K562 (cell line): Measurements from ENCODE around the gene KLHL6. TPM values are rescaled to one million over a fixed set of nuclear protein-coding genes. Genes with fewer than 3 reads are reported as not detected.

Experiments used
- ATAC-seq: fragments of 200-7000 bp; cut with Tn5 transposase; 3 replicates; pipeline ENCODE4 v1.9.1; 2020; ENCODE audit warnings: moderate library complexity
- BruUV-seq: library from RNA; stranded (reverse); fragments of 400-500 nt; replicated peaks from 2 replicates; lab custom pipeline; 2021; lab: Mats Ljungman, UMichigan
- CTCF ChIA-PET: fragments of 300-600 bp; formaldehyde crosslinking; extraction: SDS; loops from one replicate; lab custom pipeline; 2021; ENCODE audit warnings: low intra/inter-chr PET ratio; lab: Yijun Ruan, JAX
- POLR2A ChIA-PET: fragments of 300-600, 350-650 bp; sonication (Branson Sonifier 250); formaldehyde crosslinking; extraction: SDS; loops from one replicate; lab custom pipeline; 2021; ENCODE audit warnings: antibody characterized with exemption, inconsistent platforms; lab: Yijun Ruan, JAX
- DNase-seq, 4 experiments: peaks; one replicate each; pipeline versions ENCODE4 v3.0.0 to v3.0.0-alpha.2; 2011 to 2018; ENCODE audit warnings: low spot score in 3 of 4, mixed read lengths in 3 of 4; ENCODE audit errors: extremely low read depth in 1 of 4
- FAIRE-seq: peaks from 2 replicates; lab custom pipeline; 2011; peaks lifted over from hg19 to GRCh38; lab: Jason Lieb, UNC
- H2AFZ ChIP-seq: 2 replicates; pipeline ENCODE4 v1.6.0; 2011; ENCODE audit warnings: low read depth, low read length, control low read depth, inconsistent platforms
- H3K27ac ChIP-seq: fragments of 200-600 bp; 3 replicates; pipeline ENCODE4 v1.8.0; 2011; ENCODE audit warnings: low read depth, mild to moderate bottlenecking, control low read depth, inconsistent platforms, low read length, moderate library complexity, mixed read lengths; ENCODE audit errors: extremely low read depth
- H3K27me3 ChIP-seq, 2 experiments: fragments of 300-600 bp in 1 of 2; 2 replicates in 1 of 2; 3 replicates in 1 of 2; pipeline versions ENCODE4 v1.6.0 to v1.8.0; 2011; ENCODE audit warnings: inconsistent platforms in 2 of 2, low read length in 2 of 2, mild to moderate bottlenecking in 1 of 2, mixed read lengths in 1 of 2, moderate library complexity in 1 of 2; ENCODE audit not compliant: control insufficient read depth in 2 of 2, insufficient read depth in 2 of 2
- H3K36me3 ChIP-seq: fragments of 300-600 bp; 3 replicates; pipeline ENCODE4 v1.8.0; 2011; ENCODE audit warnings: mild to moderate bottlenecking, low read length, inconsistent platforms; ENCODE audit not compliant: control insufficient read depth, insufficient read depth
- H3K4me1 ChIP-seq, 2 experiments: fragments of 200-600 bp in 1 of 2; replicated peaks in 1 of 2; 2 replicates in 1 of 2; 3 replicates in 1 of 2; pipeline versions ENCODE4 v1.5.1 to v1.8.0; 2011; ENCODE audit warnings: inconsistent platforms in 2 of 2, low read length in 2 of 2, mild to moderate bottlenecking in 1 of 2, mixed read lengths in 1 of 2, moderate library complexity in 1 of 2; ENCODE audit not compliant: control insufficient read depth in 2 of 2, insufficient read depth in 2 of 2
- H3K4me2 ChIP-seq: 2 replicates; pipeline ENCODE4 v1.6.1; 2011; ENCODE audit warnings: low read length, control low read depth, inconsistent platforms, mixed read lengths; ENCODE audit not compliant: insufficient read depth
- H3K4me3 ChIP-seq: fragments of 200-600 bp; sonication (generic), shearing (Covaris generic); 2 replicates; pipeline ENCODE4 v1.5.1; 2016; ENCODE audit warnings: control low read depth, inconsistent platforms
- H3K79me2 ChIP-seq: fragments of 200-600 bp; 3 replicates; pipeline ENCODE4 v1.8.0; 2011; ENCODE audit warnings: low read length, inconsistent platforms; ENCODE audit not compliant: control insufficient read depth, insufficient read depth
- H3K9ac ChIP-seq, 2 experiments: 2 replicates each; pipeline versions ENCODE4 v1.6.0 to v1.6.1; 2011; ENCODE audit warnings: low read depth in 2 of 2, low read length in 2 of 2, control low read depth in 1 of 2, inconsistent platforms in 1 of 2, mild to moderate bottlenecking in 1 of 2, mixed read lengths in 1 of 2; ENCODE audit not compliant: insufficient read depth in 1 of 2
- H3K9me1 ChIP-seq: one replicate; pipeline ENCODE4 v1.6.0; 2011; ENCODE audit warnings: inconsistent platforms, mild to moderate bottlenecking, low read length, moderate library complexity; ENCODE audit not compliant: control insufficient read depth, insufficient read depth
- H3K9me3 ChIP-seq: replicated peaks from 2 replicates; pipeline ENCODE4 v1.5.1; 2011; ENCODE audit warnings: low read depth, low read length, inconsistent platforms; ENCODE audit not compliant: control insufficient read depth, insufficient read depth
- H4K20me1 ChIP-seq: replicated peaks from 2 replicates; pipeline ENCODE4 v1.6.1; 2011; ENCODE audit warnings: low read length, inconsistent platforms, mixed read lengths; ENCODE audit not compliant: control insufficient read depth, insufficient read depth
- ETV1 ChIP-seq: fragments of 450-650 bp; conservative IDR thresholded peaks from 2 replicates; pipeline ENCODE4 v1.6.1; 2016; ENCODE audit warnings: missing genetic modification characterization, control low read depth, low read depth, missing compliant biosample characterization
- KLF10 ChIP-seq: fragments of 250-450 bp; sonication (Bioruptor Pico); IDR thresholded peaks from 2 replicates; pipeline ENCODE4 v1.6.1; 2021; ENCODE audit warnings: matching md5 sums
- NRF1 ChIP-seq, 2 experiments: fragments of 450-650 bp; IDR thresholded peaks in 1 of 2; conservative IDR thresholded peaks in 1 of 2; 2 replicates each; pipeline ENCODE4 v1.6.1; 2014; ENCODE audit warnings: mild to moderate bottlenecking in 2 of 2
- ZBTB12 ChIP-seq: fragments of 250-450 bp; sonication (Bioruptor Pico); IDR thresholded peaks from 2 replicates; pipeline ENCODE4 v1.4.0; 2020
- ZFP36 ChIP-seq: fragments of 150-350 bp; IDR thresholded peaks from 2 replicates; pipeline ENCODE4 v1.6.1; 2018; ENCODE audit warnings: low read length, low read depth; ENCODE audit not compliant: partially characterized antibody
- ZKSCAN3 ChIP-seq: fragments of 250-450 bp; sonication (Bioruptor Pico); IDR thresholded peaks from 2 replicates; pipeline ENCODE4 v1.4.0; 2020
- ZNF436 ChIP-seq: fragments of 250-450, 450-650 bp; sonication (Bioruptor Pico); formaldehyde crosslinking; IDR thresholded peaks from 2 replicates; pipeline ENCODE4 v1.7.0; 2020; ENCODE audit warnings: mild to moderate bottlenecking
- WGBS: fragments of 100-300 bp; shearing (Covaris generic); methylation state at CpG from one replicate; pipeline ENCODE4 v1.1.6; 2016; ENCODE audit warnings: low coverage, mixed read lengths; ENCODE audit not compliant: insufficient coverage; ENCODE audit errors: missing lambda C conversion rate; 5-methylcytosine and 5-hydroxymethylcytosine counted together
- in situ Hi-C: fragments of 300-500 bp; cut with MboI; formaldehyde crosslinking; loops from 4 replicates; pipeline ENCODE4 v1.15.0; 2018; ENCODE audit warnings: inconsistent platforms, mixed read lengths
- intact Hi-C: fragments of 100-400 bp; cut with micrococcal nuclease; formaldehyde crosslinking; loops from 2 replicates; pipeline ENCODE4 v1.14.2; 2022
- polyA plus RNA-seq, 8 experiments: library from polyadenylated mRNA; depleted of rRNA in 4 of 8; stranded (reverse) in 5 of 8; unstranded in 3 of 8; fragments of >200 nt; fragmentation: Nextera tagmentation in 2 of 8; fragmentation: Illumina TruSeq in 1 of 8; extraction: Ambion mirVana in 2 of 8; extraction: Trizol in 1 of 8; gene quantifications; 2 replicates each; pipeline versions ENCODE4 v1.2.1 to v1.2.3, GENCODE V29; 2011 to 2014; ENCODE audit warnings: inconsistent platforms in 1 of 8, missing spikeins in 1 of 8
- total RNA-seq, 7 experiments: library from RNA; depleted of rRNA in 6 of 7; stranded (reverse); fragments of >200 nt in 6 of 7; fragmentation: Illumina TruSeq in 2 of 7; extraction: Trizol in 2 of 7; gene quantifications; 2 replicates each; pipeline versions ENCODE4 v1.2.1 to v1.2.3, GENCODE V29; 2011 to 2021; ENCODE audit warnings: low replicate concordance in 1 of 7

KLHL6 gene
- total and polyA plus RNA-seq, 9 of the 15 experiments (the other 6 are each of a cell fraction or from before 2014, with no cell fraction given) = 0.18 to 2.1 (median 1.4) TPM

GRCh38 chr3:183542355-183542754 is 13.2 kb downstream of the KLHL6 start:
- intact Hi-C loops (no loop called here), in situ Hi-C loops (no loop called here)
- Histone ChIP-seq H3K4me2 (no peak overlapping the region), H4K20me1 (no peaks in the 10 kb centered on the region), H3K9me3 (no peaks in the 10 kb centered on the region), H3K27me3 (no peaks in the 10 kb centered on the region), H3K9me1 (no peaks in the 10 kb centered on the region), H2AFZ (no peak overlapping the region), H3K4me3 (no peak overlapping the region), H3K4me1 (peaks cover 0 to 21% of the 10 kb centered on the region in 2 experiments; a peak in 3 of 5 replicates), H3K9ac (no peak overlapping the region), H3K79me2 (no peaks in the 10 kb centered on the region), H3K36me3 (no peaks in the 10 kb centered on the region), H3K27ac (no peak overlapping the region)
- FAIRE-seq = no peak
- no peak for DNase-seq
- no peak for ATAC-seq
- TF ChIP-seq ZNF436 (CRISPR knock-in tag) (0 out of 2 replicates have a peak, but pooled peaks have one; percentile 29), ZFP36 (peak; percentile 93), ZBTB12 (CRISPR knock-in tag) (no peak)
- CTCF ChIA-PET = no interaction called here
- POLR2A ChIA-PET = interaction anchor here (1.8 to 2.2 kb wide), 3 partner anchors 9 to 14 kb away, joined by 4 to 6 read pairs (median 4); no protein-coding TSS in a partner anchor
- BruUV-seq = no TSS peak
- 44% methylated on average over 3 of the region's 4 CpGs for WGBS

- TF ChIP-seq ZKSCAN3 (CRISPR knock-in tag) (peak; percentile 96), KLF10 (CRISPR knock-in tag) (no peak), NRF1 (conservative IDR thresholded peaks at IDR 0.05 in 1 of 2, IDR thresholded peaks at IDR 0.05 in 1 of 2) (0 out of 4 replicates have a peak, but pooled peaks of 1 of the 2 experiments have one; percentile 29), ETV1 (tag) (no peak)
- Histone ChIP-seq H3K9me1 (no peaks in the 10 kb centered on the region), H3K4me1 (peaks cover 5 to 26% of the 10 kb centered on the region in 2 experiments; a peak in 4 of 5 replicates), H4K20me1 (no peaks in the 10 kb centered on the region), H3K27me3 (no peaks in the 10 kb centered on the region), H3K4me2 (no peak overlapping the region), H3K9ac (no peak overlapping the region; a peak in 1 of 4 replicates), H3K79me2 (no peaks in the 10 kb centered on the region), H3K9me3 (no peaks in the 10 kb centered on the region), H3K4me3 (no peak overlapping the region), H3K36me3 (no peaks in the 10 kb centered on the region), H2AFZ (no peak overlapping the region; the same call in 1 of the 2 replicates), H3K27ac (no peak overlapping the region)
- in situ Hi-C loops (no loop called here), intact Hi-C loops (no loop called here)
- DNase-seq = no peak
- ChIA-PET POLR2A (interaction anchor here (1.8 to 2.2 kb wide), 3 partner anchors 9 to 13 kb away, joined by 4 to 6 read pairs (median 4); no protein-coding TSS in a partner anchor), CTCF (no interaction called here)
- no peak for FAIRE-seq
- ATAC-seq = no peak; the same call in 2 of the 3 replicates
- 31% methylated on average over 3 of the region's 3 CpGs for WGBS
- BruUV-seq = no TSS peak
Measured at GRCh38 chr3:183541738-183542137, 13.8 kb downstream of the KLHL6 start.
